NCI-H1694 treated with DMSO at 0.1 percent for 48 hours (cell line): ENCODE results near the gene BAZ2B.
"Not testable (repeated sequence)": the region's sequence is repeated elsewhere in the genome, so short reads cannot be mapped to it uniquely, and the experiment has no call there.

ENCODE experiments used
- DNase-seq: peaks from one replicate; lab custom pipeline; 2025; lab: John Stamatoyannopoulos, UW

Gene BAZ2B

GRCh38 chr2:159411460-159411859 lies 204.9 kb downstream of the BAZ2B start:
- no peak for DNase-seq

- DNase-seq = no peak
Measured at GRCh38 chr2:159410276-159410675, 206.1 kb downstream of the BAZ2B start.

GRCh38 chr2:159409116-159409800 lies 207.1 kb downstream of the BAZ2B start:
- DNase-seq = no peak

- DNase-seq = no peak
Measured at GRCh38 chr2:159402790-159403189, 213.6 kb downstream of the BAZ2B start.

- DNase-seq = not testable (repeated sequence)
Measured at GRCh38 chr2:159402160-159402559, 214.2 kb downstream of the BAZ2B start.

DNA sequence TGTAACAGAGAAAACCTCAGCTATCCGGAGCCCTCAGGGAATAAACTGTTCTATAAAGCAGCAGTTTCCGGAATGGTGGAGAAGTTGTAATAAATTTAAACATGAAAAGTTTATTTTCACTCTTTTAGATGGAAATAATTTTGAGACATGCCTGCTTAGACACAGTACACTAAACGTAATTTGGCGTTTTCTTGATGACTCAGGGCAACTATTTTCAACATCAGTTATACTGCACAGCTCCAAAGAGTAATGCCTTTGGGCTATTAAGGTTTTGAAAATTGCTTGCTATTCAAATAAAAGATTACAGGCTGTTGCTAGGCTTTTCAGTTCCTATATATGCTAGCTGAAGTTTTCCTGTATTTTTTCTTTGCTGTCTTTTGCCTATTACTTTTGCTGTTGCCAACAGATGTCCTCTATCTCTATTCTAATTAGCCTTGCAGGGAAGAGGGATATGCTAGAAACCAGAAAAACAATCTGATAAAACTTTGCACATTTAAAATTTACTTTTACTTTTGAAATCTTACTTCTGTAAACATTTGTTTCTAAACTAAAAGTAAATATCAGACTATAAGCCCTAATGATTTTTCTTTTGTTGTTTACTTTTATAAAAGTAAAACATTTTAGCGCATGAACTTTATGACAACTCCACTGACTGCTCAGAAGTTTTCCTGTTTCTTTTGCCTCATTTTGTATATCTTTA lies 216.5 kb downstream of the BAZ2B start:
- no peak for DNase-seq

- no peak for DNase-seq
Measured at GRCh38 chr2:159396799-159397198, 219.5 kb downstream of the BAZ2B start.

GRCh38 chr2:159382447-159383028 lies 233.8 kb downstream of the BAZ2B start:
- DNase-seq = no peak

DNA sequence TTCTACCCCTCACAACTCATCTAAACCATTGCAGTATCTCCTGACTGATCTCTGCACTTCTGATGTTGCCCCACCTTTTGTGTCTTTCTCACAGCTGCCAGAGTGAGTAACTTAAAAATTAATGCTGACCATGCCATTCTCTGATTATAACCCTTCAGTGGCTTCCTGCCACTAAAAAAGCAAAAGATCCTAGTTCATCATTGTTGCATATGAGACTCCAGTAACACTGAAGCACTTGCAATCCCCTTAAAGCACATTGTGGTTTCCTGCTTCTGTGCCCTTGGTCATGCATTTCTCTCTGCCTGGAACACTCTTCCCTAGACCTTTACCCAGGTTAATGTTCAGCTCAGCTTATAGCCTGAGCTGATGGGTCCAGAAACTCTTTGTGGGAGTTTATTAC lies 234.8 kb downstream of the BAZ2B start:
- no peak for DNase-seq

DNA sequence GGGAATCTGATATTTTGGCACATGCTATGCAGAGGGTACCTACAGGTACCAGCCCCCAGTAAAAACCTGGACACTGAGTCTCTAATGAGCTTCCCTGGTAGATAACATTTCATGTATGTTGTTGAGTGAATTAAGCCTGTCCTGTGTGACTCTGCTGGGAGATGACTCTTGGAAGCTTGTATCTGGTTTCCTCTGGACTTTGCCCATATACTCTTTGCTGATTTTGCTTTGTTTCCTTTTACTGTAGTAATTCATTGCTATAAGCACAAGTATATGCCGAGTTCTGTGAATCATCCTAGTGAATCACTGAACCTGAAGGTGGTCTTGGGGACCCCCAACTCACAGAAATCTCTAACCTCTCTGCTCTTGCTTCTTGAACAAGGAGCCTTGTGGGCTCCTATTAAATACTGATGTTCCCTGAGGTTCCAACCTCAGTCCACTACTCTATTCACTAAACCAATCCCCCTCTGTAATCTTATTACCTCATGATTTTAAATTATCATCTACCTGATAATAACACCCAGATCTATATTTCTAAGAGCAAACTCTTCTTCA lies 235.6 kb downstream of the BAZ2B start:
- no peak for DNase-seq

- no peak for DNase-seq
Measured at GRCh38 chr2:159379181-159379580, 237.2 kb downstream of the BAZ2B start.

GRCh38 chr2:159375241-159375640 lies 241.1 kb downstream of the BAZ2B start:
- DNase-seq = no peak

DNA sequence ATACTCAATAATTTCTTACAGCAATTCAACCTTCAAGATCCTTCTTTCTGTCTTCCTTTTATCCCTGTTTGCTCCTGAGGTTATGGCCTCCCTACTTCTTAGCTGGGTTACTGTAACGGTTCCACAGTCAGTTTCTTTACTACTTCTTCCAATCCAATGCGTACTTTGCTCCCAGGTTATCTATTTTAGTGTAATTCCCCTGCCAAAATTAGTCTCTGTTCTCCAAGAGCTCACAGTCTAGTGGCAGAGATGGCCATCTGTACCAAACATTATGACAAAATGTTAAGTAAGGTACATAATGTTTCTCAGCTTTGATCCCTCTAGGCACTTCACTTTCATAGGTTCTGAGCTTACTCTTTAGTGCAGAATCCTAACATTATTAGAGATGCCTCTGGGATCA lies 244.8 kb downstream of the BAZ2B start:
- DNase-seq = no peak

DNA sequence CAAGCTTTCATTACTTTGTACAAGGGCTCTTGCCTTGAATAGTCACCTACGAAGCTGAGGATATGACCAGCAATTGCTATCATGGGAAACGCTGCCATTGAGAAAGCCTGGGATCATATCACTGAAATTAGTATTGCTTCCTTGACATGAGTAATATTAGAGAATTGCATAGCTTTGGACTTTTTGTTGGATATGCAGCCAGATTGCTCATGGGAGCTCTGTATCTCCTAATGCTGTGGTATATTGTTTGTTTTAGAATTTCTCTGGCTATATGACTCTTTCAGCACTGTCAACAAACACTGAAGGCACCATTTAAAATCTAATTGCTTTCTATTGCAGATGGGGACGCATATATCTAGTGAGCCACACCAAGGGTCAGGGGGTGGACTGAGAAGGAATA lies 249.8 kb downstream of the BAZ2B start:
- no peak for DNase-seq

DNA sequence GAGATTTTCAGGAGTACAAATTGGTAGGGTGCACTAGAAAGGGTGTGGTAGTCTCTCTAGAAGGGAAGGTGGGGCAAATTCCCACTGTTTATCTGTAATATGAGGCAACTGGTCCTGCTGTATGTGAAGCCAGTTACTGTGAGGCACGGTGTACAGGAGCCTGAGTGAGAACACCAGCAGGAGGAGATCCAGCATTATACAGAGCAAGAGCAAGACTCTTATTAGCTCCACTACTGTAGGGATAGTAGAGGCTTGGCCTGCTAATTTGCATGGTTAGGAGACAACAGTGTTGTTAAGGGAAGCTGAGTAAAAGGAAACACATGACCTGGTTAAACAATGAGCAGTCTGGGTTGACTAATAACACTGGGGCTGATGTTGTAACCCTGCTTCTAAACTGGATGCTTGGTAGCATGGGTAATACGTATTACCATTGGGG lies 253.5 kb downstream of the BAZ2B start:
- DNase-seq = no peak

DNA sequence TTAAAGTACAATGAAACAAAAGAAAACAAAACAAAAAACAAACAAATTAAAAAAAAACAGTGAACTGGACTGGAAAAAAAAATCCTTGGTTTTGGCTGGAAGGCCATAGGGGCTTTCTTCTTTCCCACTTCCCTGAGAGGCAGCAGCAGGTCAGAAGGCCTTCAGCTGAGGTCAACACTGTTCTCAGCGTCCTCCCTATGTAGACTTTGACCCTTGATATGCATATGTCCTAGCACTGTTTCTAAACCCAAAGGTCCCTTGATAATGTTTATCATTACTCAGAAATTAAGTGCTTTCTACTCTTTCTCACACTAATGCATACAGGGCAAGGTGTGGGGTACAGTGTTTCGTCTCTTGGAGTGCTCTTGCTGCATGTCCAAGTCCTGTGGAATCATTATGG lies 254.3 kb downstream of the BAZ2B start:
- DNase-seq = no peak

GRCh38 chr2:159361603-159362002 lies 254.7 kb downstream of the BAZ2B start:
- not testable (repeated sequence) for DNase-seq

GRCh38 chr2:159356053-159356554 lies 260.2 kb downstream of the BAZ2B start:
- no peak for DNase-seq

DNA sequence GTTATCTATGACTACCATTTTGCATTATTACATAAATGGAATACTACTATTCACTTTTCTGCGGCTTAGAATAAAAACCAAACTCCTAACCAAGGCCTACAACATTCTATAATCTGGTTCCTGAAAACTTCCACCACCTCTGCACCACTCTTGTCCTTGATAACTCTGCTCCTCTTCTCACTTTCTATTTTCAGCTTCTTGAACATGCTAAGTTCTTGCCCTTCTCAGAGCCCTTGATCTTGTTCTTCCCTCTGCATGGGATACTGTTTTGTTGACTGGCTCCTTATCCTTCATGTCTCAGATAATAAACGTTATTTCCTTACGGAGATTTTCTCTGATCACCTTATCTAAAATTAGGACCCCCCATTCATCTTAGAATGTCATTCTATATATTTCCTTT lies 264.4 kb downstream of the BAZ2B start:
- DNase-seq = no peak

DNA sequence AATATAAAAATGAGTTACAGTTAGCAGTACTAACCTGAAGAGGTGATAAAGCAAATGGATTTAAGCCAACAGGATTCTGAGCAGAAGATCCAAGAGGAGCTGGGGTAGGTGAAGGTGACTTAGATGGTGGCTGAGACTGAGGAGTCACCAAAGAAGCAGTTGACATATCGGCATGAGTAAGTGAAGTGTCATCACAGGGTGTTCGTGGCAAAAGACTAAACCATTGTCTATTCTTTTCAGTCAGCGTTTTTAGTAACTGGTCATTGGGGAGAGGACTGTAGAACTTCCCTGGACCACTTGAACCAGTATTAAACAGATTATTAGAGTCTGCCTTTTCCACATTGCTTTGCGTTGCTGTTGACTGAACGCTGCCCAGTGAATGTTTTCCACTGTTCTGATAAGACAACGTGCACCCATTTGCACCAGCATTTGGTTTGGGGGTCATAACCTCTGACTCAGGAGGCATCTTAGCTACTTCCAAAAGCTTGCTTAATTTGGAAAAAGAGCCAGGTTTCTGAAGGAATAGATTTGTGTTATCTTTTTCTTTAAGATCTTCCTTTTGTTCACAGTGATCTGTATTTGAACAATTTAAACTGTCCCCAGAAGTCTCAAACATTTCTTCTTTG lies 266.6 kb downstream of the BAZ2B start:
- no peak for DNase-seq

DNA sequence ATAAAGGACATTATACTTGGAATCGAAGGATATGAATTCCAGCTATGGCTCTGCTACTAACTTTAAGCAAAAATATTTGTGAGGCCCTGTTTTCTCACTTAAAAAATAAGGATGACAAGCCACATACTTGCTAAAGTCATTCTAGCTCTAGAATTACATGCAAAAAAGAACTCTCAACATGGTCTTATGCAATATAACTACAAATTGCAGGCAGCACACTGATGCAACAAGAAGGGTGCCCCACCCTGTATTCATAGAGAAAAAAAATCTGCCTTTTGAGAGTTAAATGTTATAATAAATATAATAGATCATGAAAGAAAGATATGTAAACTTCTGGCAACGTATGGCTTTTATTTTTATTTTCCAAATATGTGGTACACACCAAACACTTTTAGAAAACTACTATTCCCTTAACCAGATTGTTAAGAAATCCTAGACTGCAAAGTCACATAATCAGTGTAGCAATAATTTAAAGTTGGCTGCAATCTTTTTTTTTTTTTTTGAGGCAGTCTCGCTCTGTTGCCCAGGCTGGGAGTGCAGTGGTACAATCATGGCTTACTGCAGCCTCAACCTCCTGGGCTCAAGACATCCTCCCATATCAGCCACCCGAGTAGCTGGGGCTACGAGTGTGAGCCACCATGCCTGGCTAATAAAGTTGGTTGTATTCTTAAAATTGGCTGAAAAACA lies 289.6 kb downstream of the BAZ2B start:
- DNase-seq = no peak

GRCh38 chr2:159322419-159322818 lies 293.9 kb downstream of the BAZ2B start:
- DNase-seq = no peak
